Measurements from ENCODE around the gene WDR33. TPM values are rescaled to one million over a fixed set of nuclear protein-coding genes. Genes with fewer than 3 reads are reported as not detected.

WDR33 gene
- total RNA-seq, 1 donor from 2014 or later = 37.1 TPM

DNA sequence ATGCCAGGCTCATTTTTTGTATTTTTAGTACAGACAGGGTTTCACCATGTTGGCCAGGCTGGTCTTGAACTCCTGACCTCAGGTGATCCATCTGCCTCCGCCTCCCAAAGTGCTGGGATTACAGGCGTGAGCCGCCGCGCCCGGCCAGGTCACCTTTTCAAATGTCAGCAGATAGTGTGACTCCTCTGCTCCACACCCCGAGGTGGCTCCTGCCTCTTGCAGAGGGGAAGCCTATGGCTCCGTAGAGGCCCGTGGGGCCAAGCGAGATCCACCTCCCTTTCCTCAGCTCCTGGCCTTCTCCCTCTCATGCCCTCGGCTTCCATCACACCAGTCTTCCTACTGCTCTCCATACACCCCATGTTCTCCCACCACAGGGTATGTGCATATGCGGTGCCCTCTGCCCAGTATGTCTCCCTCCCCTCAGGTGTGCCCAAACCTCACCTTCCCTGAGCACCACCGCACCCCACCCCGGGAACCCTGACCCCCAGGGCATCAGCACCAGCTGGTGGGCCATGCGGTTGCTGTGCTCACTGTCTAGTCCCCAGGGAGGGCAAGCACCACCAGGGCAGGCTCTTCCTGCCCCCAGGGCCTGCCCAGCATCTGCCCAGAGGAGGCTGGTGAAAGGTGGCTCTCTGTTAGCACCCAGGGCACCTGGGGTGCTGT lies 154.3 kb downstream of the WDR33 start:
- H3K36me3 ChIP-seq = no peaks in the 10 kb centered on the region
- H3K27me3 ChIP-seq = no peaks in the 10 kb centered on the region
- peak overlapping the region; percentile 26 for H3K27ac ChIP-seq
- no peak for DNase-seq (ENCODE audit: extremely low spot score in 2 of 2)
- intact Hi-C loops (cut with DNase I) = no loop called here
- H3K4me3 ChIP-seq = no peak overlapping the region
- peaks cover 39% of the 10 kb centered on the region for H3K4me1 ChIP-seq
- H3K9me3 ChIP-seq = no peaks in the 10 kb centered on the region
- TF ChIP-seq POLR2AphosphoS5 (IDR thresholded peaks at IDR 0.05; ENCODE audit: insufficient read depth in 1 of 2, low read depth in 1 of 2) (no peak), POLR2A (IDR thresholded peaks at IDR 0.05) (no peak)

DNA sequence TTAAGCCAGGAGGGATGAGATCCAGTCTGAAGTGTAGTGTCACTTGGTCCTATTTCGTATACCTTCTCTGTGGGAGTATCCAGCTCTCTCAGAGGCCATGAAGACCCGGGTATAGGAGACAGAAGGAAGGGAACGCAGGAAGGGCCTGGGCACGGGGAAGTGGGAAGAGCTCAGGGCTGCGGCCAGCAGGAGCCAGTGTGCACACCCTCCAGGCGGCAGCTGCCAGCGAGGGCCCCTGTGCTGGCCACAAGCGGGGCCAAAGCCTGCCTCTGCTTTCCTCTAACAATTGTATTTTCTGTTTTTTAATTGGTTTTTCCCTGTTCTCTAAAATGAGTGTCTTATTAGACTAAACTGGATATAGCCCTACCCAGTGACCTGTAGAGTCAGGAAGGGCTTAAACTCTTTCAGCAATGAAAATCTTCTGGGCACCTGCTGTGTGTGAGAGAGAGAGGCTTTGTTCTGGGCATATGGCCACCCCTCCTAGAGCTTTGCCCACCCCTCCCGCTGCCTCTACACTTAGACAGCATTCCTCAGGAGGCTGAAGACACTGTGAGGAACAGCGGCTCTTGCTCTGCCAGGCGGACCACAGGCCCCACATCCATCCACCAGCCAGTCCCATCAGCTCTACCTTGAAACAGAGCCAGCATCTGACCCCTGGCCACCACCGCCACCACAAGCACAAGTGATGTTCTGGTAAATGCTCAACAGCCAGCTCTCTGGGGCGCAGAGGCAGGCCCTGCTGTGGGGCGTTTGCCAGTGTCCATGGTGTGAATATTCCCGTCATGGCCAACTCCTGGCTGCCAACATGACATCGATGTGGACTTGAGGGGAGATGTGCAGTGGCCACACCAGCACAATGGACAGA lies 155.5 kb downstream of the WDR33 start:
- H3K27me3 ChIP-seq = no peaks in the 10 kb centered on the region
- H3K9me3 ChIP-seq = no peaks in the 10 kb centered on the region
- H3K27ac ChIP-seq = peak overlapping the region; percentile 7
- H3K4me1 ChIP-seq = peaks cover 34% of the 10 kb centered on the region
- no peak for TF ChIP-seq POLR2A (IDR thresholded peaks at IDR 0.05)
- TF ChIP-seq, protein P1, sequence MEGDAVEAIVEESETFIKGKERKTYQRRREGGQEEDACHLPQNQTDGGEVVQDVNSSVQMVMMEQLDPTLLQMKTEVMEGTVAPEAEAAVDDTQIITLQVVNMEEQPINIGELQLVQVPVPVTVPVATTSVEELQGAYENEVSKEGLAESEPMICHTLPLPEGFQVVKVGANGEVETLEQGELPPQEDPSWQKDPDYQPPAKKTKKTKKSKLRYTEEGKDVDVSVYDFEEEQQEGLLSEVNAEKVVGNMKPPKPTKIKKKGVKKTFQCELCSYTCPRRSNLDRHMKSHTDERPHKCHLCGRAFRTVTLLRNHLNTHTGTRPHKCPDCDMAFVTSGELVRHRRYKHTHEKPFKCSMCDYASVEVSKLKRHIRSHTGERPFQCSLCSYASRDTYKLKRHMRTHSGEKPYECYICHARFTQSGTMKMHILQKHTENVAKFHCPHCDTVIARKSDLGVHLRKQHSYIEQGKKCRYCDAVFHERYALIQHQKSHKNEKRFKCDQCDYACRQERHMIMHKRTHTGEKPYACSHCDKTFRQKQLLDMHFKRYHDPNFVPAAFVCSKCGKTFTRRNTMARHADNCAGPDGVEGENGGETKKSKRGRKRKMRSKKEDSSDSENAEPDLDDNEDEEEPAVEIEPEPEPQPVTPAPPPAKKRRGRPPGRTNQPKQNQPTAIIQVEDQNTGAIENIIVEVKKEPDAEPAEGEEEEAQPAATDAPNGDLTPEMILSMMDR (IDR thresholded peaks at IDR 0.05) = no peak
- TF ChIP-seq POLR2AphosphoS5 (IDR thresholded peaks at IDR 0.05; ENCODE audit: insufficient read depth in 1 of 2, low read depth in 1 of 2) = no peak
- H3K4me3 ChIP-seq = no peak overlapping the region
- DNase-seq (ENCODE audit: extremely low spot score in 2 of 2) = no peak
- peaks cover 0 to 4% of the 10 kb centered on the region in 2 donors for H3K36me3 ChIP-seq
- intact Hi-C loops (cut with DNase I) = no loop called here

DNA sequence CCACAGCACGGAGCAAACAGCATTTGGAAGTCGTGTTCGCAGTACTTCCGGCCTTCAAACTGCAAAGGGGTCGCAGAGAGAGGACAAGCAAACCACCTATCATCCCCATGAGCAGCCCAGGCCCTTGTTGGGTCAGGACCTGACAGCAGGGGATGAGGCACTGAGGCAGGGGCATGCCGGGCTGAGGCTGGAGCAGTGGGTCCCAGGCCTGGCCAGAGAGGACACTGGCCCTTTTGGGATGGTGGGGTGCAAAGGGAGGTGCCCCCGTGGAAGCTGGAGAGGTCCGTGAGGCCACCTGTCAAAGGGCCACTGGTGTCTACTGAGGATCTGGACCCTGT lies 156.2 kb downstream of the WDR33 start:
- Histone ChIP-seq H3K27me3 (no peaks in the 10 kb centered on the region), H3K27ac (no peak overlapping the region), H3K4me3 (no peak overlapping the region), H3K9me3 (no peaks in the 10 kb centered on the region), H3K36me3 (peaks cover 0 to 4% of the 10 kb centered on the region in 2 donors), H3K4me1 (peaks cover 39% of the 10 kb centered on the region)
- no peak for TF ChIP-seq POLR2AphosphoS5 (IDR thresholded peaks at IDR 0.05; ENCODE audit: insufficient read depth in 1 of 2, low read depth in 1 of 2)
- TF ChIP-seq, protein P1 (IDR thresholded peaks at IDR 0.05) = no peak
- no peak for TF ChIP-seq POLR2A (IDR thresholded peaks at IDR 0.05)
- intact Hi-C loops (cut with DNase I) = loop anchor here (5.0 kb wide), 1 partner anchor 148 kb away; no protein-coding TSS in a partner anchor
- no peak for DNase-seq (ENCODE audit: extremely low spot score in 2 of 2)

DNA sequence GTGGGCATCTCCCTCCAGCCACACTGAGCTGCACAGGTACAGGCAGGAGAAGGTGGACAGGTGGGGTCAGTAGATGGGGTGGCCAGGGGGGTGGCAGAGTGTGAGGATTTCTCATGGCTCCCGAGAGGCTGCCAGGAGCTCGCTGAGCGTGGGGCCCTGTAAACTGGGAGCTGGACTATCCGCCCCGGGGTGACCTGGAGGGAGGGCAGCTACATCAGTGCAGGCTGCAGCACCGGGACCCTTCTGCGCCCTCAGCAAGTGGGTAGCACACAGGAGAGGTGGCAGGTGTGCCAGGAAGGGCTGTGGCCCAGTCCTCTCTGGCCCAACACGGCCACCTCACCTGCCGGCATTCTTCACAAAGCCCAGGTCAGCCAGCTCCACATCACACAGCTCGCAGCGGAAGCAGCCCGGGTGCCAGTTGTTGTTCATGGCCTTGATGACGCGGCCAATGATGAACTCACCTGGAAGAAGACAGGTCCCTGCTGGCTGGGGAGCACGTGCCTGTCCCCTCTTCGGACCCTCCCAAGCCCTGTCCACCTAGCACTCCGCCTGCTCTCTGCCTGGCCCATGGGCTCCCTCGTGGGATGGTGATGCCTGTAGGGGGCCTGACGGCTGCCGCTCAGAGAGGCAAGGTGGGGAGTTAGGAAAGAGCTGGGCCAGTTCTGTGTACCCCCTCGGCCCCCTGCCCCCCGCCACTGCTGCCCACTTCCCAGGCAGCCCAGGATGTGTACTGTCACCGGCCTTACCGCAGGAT lies 156.7 kb downstream of the WDR33 start:
- Histone ChIP-seq H3K36me3 (peaks cover 0 to 4% of the 10 kb centered on the region in 2 donors), H3K4me1 (peaks cover 39% of the 10 kb centered on the region), H3K9me3 (no peaks in the 10 kb centered on the region), H3K4me3 (no peak overlapping the region), H3K27ac (no peak overlapping the region), H3K27me3 (no peaks in the 10 kb centered on the region)
- TF ChIP-seq, protein P1 (IDR thresholded peaks at IDR 0.05) = no peak
- no peak for TF ChIP-seq POLR2AphosphoS5 (IDR thresholded peaks at IDR 0.05; ENCODE audit: insufficient read depth in 1 of 2, low read depth in 1 of 2)
- TF ChIP-seq POLR2A (IDR thresholded peaks at IDR 0.05) = no peak
- DNase-seq (ENCODE audit: extremely low spot score in 2 of 2) = no peak
- intact Hi-C loops (cut with DNase I) = loop anchor here (5.0 kb wide), 1 partner anchor 147 kb away; no protein-coding TSS in a partner anchor

- Histone ChIP-seq H3K27me3 (no peaks in the 10 kb centered on the region), H3K4me3 (no peak overlapping the region), H3K4me1 (peaks cover 35% of the 10 kb centered on the region), H3K27ac (no peak overlapping the region), H3K36me3 (peaks cover 0 to 4% of the 10 kb centered on the region in 2 donors), H3K9me3 (no peaks in the 10 kb centered on the region)
- TF ChIP-seq, protein P1 (IDR thresholded peaks at IDR 0.05) = no peak
- TF ChIP-seq POLR2AphosphoS5 (IDR thresholded peaks at IDR 0.05; ENCODE audit: insufficient read depth in 1 of 2, low read depth in 1 of 2) (no peak), POLR2A (IDR thresholded peaks at IDR 0.05) (no peak)
- intact Hi-C loops (cut with DNase I) = loop anchor here (5.0 kb wide), 1 partner anchor 146 kb away; no protein-coding TSS in a partner anchor
- no peak for DNase-seq (ENCODE audit: extremely low spot score in 2 of 2)
Observed at GRCh38 chr2:127653421-127654083, 157.4 kb downstream of the WDR33 start.
